GM19239 (cell line): ENCODE results near the gene PARP1.
A peak's percentile ranks its signal among the peaks of the same experiment; 100 is the strongest.

Experiments
- DNase-seq: peaks from one replicate; pipeline ENCODE4 v3.0.0; 2011; ENCODE audit warnings: low spot score; ENCODE audit not compliant: insufficient read length
- FAIRE-seq: peaks from 2 replicates; lab custom pipeline; 2011; peaks lifted over from hg19 to GRCh38; lab: Jason Lieb, UNC

The PARP1 gene

DNA sequence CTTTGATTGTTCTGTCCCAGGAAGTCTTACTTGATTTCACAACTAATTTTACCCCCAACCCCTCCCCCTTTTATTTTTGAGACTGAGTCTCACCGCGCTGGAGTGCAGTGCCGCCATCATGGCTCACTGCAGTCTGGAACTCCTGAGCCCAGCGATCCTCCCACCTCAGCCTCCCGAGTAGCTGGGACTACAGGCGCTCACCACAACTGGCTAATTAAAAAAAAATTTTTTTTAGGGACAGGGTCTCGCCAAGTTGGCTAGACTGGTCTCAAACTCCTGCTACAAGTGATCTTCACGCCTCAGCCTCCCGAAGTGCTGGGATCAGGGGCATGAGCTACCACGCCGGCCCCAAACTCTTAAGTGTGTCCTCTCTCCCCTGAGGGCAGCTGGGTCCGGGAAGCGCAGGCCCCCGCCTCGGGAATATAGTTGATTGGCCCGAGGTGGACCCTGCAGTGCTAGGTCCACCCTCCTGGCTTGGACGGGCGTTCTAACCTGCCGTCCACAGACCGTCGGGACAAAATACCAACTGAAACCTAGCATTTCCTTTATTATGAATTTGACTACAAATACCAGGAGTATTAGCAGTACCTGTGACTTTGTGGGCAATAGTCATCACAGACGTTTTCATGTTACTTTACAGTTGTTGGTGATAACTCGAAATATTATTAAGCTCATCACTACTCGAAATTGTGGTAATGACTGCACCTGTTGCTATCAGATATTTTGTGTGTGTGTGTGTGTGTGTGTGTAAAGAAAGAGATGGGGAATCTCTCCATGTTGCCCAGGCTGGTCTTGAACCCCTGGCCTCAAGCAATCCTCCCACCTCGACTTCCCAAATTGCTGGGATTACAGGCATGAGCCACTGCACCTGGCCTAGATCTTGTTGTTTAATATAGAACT lies 642 bp upstream of the PARP1 start:
- DNase-seq, result no peak
- no peak for FAIRE-seq

DNA sequence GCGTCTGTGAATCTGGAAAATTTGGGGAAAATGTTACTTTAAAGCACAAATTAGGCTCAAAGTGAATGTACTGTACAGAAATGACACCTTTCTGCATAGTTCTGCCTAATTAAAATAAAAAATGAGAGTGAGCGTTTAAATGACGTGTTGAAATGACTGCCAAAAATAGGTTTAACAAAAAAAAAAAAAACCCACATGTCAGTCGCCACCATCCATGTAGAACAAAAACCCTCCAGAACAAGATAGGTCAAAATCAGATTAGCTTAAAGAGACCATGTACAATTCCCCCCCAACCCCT lies 745 bp downstream of the PARP1 start:
- FAIRE-seq (peak; percentile 70), DNase-seq (no peak)

DNA sequence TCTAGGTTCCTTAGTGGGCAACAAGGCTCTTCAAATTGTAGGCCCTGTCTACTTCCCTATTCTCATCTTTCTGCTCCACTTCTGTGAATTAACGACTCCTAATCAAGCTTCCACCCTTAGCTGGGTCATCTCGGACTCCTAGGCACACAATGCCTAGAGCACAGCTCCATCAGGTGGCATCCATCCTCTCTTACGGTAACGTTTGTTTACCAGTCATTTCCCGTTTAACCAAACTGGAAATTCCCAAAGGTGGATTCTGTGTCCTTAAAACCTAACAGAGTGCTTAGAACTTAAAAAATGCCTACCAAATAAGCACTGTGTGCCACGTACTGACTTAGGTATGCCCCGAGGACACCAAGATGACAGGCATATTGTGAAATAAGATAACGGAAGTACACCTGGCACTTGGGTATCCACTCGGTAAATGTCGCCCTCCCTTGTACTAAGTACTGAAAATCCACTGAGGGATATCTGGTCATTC lies 1.5 kb downstream of the PARP1 start:
- FAIRE-seq (peak; percentile 77), DNase-seq (no peak)

DNA sequence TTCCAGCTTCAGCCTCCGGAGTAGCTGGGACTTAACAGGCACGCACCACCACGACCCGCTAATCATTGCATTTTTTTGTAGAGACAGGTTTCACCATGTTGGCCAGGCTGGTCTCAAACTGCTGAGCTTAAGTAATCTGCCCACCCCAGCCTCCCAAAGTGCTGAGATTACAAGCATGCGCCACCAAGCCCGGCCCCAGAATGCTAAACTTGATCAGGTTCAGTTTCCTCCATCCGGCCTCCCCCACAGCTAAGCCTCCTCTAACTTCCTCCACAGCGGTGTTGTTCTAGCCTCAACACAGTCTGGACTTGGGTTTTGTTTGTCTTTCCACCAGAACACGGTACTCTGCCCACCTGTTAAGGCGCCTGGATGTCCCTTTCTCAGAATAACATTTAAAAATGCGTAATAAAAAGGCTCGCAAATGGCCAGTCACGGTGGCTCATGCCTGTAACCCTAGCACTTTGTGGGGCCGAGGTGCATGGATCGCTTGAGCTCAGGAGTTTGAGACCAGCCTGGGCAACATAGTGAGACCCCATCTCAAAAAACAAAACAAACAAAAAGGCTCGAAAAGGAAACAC lies 2.4 kb downstream of the PARP1 start:
- no peak for DNase-seq
- FAIRE-seq, result no peak

DNA sequence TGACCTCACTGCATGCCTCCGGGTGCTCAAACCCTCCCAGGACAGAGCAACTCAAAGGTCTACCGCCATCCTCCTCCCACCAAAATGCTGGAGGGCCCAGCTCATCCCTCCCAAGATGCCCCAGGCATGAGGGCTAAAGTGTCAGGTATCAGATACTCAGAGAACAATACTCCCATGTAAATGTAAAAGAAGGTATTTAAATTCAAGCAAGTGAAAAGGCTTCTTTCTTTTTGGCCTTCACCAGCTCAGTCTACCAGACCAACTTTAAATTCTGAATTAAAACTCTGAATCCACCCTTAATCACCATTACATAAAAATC lies 3.0 kb downstream of the PARP1 start:
- no peak for DNase-seq
- no peak for FAIRE-seq

DNA sequence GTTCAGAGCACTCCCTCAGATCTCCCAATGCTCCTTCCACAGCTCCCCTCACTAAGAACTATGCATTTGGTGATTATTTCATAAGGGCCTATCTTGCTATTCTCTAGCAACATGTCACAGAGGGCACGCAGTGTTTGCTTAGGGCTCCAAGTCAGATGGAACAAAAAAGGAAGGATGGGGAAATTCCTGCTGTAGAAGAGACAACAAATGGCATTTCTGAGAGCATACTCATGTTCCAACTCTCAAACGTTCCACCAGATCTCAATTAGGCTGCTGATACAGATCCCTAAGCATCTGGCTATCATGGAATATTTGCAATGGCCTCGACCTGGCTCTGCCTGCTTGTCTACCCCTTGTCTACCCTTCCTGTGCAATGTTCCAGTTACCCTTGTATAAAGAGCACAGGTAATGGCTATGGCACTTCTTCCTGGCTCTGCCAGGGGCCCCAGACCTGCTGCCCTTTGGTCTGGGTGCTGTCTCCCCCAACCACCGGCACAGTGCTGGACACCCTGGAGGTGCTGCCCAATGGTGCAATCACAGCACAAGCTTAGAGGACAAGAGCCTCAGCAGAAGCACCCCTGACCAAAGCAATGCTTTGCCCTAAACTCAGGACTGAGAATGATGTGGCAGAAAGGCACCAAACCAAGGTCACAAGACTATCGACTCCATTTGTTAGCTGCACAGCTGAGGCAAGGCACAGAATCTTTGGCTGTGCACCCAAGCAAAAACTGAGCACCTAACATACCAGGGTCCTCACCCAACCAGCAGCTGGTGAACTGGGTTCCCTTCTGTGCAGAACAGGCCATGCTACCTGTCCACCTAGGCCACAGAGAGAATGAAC lies 3.6 kb downstream of the PARP1 start:
- no peak for DNase-seq
- no peak for FAIRE-seq

DNA sequence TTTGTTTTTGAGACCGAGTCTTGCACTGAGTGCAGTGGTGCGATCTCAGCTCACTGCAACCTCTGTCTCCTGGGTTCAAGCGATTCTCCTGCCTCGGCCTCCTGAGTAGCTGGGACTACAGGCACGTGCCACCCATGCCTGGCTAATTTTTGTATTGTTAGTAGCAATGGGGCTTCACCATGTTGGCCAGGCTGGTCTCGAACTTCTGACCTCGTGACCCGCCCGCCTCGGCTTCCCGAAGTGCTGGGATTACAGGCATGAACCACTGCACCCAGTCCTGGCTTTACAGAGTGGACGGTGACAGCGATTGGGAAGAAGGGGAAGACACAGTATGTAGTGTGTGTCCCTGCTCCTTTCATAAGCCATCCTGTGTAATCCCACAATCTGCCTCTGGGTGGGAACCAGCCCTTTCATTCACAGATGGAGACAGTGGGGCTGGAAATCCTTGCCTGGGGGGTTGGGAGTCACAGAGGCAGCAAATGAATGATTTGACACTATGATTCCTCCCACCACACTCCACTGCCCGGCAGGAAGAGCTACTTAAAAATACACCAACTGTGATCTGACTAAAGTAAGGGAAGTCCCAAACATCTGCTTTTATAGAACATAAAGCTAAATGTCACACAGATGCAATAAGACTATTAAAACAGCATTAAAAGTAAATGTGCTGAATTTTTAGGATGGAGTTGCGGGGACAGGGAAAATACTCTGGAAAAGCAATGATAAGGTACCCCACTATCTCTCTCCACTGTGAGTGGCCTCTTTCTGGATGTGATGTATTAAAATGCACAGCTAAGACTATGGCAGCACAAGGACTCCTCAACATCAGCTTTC lies 4.5 kb downstream of the PARP1 start:
- DNase-seq (no peak), FAIRE-seq (no peak)

DNA sequence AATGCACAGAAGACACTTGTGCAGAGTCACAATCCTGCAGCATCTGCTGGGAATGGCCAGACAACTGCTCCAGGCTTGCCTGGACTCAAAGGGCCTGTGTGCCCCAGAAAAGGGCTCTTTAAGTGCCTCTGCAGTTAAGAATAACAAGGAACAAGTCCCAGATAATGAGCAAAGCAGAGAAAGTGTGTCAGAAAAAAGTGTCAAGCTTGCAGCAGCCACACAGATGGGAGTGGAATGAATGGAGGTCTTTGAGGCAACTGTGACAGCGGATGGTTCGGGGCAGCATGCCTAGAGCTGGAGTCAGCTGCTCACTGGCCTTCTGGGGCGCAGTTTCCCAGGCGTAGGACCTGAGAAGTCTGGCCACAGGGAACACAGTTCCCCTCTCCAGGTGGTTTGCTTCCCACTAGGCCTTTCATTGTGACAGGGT lies 5.1 kb downstream of the PARP1 start:
- no peak for FAIRE-seq
- DNase-seq, result no peak

DNA sequence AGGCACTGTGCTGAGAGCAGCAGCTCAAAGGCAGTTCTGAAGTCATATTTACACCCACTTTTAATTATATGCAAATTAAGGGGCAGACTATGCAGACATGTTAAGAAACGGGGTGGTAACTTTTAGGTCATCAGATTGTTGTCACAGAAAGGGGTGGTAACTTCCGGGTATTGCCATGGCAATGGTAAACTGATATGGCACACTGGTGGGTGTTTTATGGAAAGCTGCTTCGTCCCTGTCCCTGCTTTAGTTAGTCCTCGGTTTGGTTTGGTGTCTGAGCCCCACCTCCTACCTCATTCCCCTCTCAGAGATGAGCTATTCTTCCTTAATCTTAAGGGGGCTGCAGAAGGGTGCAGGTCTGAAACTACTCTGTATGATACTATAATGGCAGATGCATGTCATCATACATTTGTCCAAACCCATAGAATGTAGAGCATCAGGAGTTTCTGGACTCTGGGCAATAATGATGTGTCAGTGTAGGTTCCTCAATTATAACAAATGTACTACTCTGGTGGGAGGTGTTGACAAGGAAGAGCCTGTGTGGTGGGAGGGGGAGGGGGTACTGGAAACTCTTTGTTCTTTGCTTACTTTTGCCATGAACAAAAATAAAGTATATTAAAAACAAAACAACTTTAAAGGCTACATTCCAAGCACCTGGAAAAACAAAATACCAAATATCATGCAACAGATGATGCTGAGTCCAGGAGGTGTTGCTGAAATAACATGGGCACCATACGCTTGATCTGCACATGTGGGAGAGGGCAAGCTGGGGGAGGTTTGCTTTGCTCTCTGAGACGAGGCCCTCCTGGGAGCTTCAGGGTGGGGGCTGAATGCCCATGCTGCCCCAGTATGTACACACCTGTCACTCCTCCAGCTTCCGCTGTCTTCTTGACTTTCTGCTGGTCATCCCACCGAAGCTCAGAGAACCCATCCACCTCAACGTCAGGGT lies 6.3 kb downstream of the PARP1 start:
- FAIRE-seq (no peak), DNase-seq (no peak)

DNA sequence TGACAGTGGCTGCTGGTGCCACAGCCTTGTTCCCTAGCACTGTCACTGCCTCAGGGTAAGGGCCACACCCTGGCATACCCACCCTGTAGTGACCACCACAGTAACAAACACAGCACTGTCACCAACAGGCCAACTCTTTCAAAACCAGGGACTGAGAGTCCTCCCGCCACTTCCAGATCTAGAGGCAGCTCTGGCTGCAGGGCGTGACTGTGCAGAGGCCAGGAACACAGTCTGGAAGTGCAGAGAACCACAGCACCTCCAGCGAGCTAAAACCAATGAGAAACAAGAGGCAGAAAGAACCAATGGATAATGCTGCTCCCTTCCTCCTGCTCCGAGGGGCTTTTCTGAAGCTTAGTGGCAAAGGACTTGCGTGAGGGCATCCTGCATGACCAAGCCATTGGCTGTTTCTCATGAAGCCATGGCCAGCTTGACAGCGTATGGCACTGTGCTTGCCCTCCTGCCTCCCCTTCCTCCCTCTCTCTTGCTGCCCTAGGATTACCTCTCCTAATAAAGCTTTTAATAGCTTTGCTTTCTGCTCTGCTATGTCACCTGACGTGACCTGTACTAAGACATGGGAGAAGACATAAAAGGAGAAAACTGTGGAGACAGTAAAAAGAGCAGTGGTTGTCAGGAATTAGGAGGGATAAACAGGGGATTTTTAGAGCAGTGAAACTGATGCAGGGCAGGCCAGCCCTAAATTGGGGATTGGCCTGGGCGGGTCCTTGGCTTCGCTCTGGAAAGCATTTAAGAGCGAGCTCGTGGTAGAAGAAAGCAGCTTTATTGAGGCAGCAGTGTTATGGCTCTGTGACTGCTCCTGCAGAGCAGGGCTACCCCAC lies 7.2 kb downstream of the PARP1 start:
- DNase-seq (no peak), FAIRE-seq (no peak)

DNA sequence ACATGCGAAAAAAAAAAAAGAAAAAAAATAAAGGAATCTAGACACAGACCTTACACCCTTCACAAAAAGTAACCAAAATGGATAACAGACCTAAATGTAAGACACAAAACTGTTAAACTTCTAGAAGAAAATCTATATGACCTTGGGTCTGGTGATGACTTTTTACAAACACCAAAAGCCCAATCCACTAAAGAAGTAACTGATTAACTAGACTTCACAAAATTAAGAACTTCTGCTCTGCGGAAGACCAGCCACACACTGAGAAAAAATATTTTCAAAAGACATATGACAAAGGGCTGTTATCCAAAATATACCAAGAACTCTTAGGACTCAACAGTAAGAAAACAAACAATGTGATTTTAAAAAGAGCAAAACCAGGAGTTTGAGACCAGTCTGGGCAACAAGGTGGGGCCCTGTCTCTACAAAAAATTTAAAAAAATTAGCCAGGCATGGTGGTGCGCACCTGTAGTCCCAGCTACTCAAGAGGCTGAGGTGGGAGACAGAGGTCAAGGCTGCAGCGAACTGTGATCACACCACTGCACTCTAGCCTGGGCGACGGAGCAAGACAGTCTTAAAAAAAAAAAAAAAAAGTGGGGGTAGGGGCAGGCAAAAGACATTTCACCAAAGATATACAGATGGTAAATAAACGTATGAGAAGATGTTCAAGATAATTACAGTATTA lies 9.8 kb downstream of the PARP1 start:
- FAIRE-seq, result no peak
- no peak for DNase-seq

DNA sequence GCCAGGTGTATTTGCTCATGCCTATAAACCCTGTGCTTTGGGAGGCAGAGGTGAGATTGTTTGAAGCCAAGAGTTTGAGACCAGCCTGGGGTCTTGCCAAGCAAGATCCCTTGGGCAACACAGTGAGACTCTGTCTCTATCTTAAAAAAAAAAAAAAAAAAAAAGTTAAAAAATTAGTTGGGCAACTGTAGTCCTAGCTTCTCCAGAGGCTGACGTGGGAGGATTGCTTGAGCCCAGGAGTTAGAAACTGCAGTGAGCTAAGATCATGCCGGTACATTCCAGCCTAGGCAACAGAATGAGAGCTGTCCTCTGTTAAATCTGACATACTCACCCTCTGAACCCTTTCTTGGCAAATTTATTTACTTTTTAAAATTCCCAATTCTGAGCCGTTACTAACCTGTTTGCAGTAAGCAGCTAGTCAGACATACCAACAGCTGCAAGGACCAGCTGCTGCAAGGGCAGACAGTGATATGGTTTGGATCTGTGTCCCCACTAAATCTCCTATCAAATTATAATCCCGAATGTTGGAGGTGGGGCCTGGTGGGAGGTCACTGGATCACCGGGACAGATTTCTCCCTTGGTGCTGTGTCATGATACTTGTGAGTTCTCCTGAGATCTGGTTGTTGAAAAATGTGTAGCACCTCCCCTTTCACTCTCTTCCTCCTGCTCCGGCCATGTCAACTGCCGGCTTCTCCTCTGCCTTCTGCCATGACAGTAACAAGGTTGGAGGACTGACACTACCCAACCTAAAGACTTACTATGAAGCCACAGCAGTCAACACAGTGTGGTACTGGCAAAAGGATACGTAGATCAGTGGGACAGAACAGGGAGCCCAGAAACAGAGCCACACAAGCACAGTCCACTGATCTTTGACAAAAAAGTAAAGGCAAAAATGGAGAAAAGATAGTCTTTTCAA lies 10.6 kb downstream of the PARP1 start:
- DNase-seq (no peak), FAIRE-seq (no peak)

DNA sequence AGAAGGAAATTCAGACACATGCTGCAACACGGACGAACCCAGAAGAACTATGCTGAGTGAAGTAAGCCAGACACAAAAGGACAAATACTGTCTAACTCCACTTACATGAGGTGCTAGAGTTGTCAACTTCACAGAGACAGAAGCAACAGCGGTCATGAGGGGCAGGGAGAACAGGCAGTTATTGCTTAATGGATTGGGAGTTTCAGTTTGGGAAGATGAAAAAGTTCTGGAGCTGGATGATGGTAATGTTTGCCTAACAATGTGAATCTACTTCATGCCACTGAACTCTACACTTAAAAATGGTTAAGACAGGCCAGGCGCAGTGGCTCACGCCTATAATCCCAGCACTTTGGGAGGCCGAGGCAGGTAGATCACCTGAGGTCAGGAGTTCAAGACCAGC lies 12.1 kb downstream of the PARP1 start:
- DNase-seq (no peak), FAIRE-seq (no peak)

DNA sequence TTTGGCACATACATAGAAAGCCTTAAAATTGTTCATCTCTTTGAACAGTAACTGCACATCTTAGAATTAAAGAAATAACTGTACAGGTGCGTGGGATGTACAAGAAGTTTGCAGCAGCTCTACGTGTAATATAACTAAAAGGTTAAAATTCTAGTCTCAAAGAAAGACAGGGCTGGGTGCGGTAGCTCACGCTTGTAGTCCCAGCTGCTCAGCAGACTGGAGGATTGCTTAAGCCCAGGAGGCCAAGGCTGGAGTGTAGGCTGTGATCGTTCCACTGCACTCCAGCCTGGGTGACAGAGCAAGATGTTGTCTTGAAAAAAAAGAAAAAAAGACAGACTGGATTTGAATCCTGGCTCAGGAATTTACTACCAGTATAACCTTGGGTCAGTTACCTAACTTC lies 13.4 kb downstream of the PARP1 start:
- FAIRE-seq (no peak), DNase-seq (no peak)

DNA sequence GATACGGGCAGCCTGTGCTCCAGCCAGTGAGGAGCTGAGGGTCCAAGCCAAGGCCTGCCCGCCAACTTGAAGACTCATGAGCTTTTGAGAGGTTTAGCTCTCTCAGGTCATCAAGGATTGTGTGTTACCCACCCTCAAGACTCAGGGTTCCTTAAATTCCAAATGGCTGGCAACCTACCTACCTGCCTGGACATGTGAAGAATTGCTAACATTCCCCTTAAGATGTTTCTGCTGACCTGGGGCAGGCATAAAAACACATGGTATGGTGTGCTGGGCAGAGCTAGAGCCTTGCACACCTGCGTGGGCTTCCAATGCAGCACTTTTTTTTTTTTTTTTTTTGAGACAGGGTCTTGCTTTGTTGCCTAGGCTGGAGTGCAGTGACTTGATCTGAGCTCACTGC lies 17.2 kb downstream of the PARP1 start:
- DNase-seq (no peak), FAIRE-seq (no peak)

DNA sequence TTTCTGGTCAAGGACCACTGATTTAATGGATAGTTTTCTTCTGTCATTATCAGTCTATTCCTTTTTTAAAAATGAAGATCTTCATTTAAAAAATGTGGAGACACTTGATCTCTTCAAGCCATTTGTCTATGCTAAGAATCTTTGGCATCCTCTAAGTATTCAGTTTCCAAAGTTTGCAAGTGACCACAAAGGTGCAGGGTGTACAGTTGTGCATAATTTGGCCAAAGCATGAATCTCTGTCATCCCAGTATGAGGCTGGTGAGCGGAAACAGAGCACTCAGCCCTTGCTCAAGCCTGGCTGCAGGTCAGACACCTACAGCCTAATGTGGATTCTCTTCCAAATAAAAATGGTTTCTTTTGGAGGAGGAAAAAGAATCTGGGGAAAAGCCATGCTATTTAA lies 19.8 kb downstream of the PARP1 start:
- no peak for FAIRE-seq
- no peak for DNase-seq

DNA sequence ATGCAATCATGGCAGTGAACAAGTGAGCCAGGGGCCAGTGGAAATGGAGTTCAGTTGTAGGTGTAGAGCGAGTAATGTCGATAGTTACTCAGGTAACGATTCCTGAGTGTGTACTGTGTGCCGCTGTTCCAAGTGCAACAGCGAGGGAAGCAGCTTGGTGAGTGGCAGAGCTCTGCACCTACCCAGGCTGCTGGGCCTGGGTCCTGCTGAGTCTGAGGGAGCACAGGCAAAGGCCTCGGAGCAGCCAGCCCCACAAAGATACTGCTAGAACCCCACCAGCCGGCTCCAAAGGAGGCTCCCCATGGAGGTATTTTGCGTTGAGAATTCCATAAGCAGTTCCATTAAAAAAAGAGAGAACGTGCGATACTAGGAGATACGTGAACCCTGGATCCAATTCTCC lies 23.2 kb downstream of the PARP1 start:
- FAIRE-seq (no peak), DNase-seq (no peak)
